Measurements from ENCODE around the gene KIFAP3.
"Not testable (repeated sequence)": the region's sequence is repeated elsewhere in the genome, so short reads cannot be mapped to it uniquely, and the experiment has no call there.

KIFAP3 gene

GRCh38 chr1:169879034-169879840 lies 195.3 kb downstream of the KIFAP3 start:
- no peak for DNase-seq

DNA sequence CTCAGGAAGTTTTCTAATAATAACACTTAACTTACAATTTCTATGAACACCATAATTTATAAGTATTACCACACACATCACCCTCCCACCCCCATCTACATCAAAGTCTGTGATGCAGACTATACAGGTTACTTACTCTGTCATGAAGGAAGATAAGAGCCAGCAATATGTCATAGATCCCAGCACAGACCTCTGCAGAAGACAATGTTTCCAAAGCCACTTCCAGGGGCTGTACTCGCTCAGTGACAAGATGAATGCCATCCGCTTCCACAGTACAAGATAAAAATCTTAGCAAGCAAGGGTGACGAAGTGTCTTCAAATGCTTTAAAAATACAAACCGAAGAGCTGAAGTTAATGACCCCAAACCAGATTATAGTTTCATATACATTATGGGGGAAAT lies 196.0 kb downstream of the KIFAP3 start:
- no peak for DNase-seq

GRCh38 chr1:169877800-169878491 lies 196.5 kb downstream of the KIFAP3 start:
- no peak for DNase-seq

- DNase-seq, result no peak
These were observed 200.3 kb downstream of the KIFAP3 start for GRCh38 chr1:169874229-169874628.

DNA sequence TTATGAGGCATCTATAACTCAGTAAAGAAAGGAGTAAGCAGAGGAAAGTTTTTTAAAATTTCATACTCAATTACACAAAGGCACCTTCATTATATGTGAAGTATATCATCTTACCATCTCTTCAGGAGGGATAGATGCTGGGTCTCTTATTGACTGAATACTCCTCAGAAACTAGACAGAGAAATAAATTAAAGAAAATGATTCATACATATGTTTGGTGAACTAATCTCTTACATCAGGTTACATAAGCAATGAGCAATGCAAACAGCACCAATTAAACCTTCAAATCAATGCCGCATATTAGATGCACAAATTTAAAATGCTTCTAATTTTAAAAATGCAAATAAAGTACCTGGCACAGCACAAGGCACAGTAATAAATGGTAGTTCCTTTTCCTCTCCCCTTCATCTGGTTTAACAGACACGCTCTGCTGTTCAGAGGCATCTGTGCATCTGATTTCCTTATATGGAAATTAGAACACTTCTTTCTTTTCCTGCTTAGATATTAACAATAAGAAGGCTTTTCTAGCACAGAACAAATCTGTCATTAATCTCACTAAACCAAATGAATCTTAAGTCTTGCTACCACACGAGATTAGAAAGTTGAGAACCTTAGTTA lies 200.8 kb downstream of the KIFAP3 start:
- DNase-seq, result no peak

DNA sequence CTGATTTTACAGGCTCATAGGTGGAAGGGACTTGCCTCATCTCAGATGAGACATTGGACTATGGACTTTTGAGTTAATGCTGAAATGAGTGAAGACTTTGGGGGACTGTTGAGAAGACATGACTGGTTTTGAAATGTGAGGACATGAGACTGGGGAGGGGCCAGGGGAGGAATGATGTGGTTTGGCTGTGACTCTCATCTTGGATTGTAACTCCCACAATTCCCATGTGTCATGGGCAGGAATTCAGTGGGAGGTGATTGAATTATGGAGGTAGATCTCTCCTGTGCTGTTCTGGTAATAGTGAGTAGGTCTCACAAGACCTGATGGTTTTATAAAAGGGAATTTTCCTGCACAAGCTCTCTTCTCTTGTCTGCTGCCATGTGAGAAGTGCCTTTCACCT lies 201.6 kb downstream of the KIFAP3 start:
- no peak for DNase-seq

GRCh38 chr1:169871988-169872387 lies 202.5 kb downstream of the KIFAP3 start:
- DNase-seq, result not testable (repeated sequence)

All from SIG-M5 (cell line).